ENCODE measurements around the gene KLHL7.

DNA sequence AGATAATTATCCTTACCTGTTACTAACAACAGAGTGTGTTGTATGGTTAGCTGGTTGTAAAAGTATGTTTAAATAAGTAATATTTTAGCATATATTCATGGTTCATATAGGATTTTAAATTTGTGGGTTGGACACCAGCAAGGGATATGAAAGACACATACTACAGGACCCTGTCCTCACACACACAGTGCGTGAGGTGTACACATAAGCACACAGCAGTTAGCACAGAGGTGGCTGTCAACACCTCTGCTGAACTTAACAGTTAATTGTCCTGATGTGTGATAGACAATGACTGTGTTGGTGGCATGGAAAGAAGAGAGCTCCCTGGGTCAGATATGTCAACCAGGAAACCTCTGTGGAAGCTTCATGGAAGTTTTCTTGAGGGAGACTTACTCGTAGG, 53.0 kb downstream of the KLHL7 start:
- TF ChIP-seq POLR2A (IDR thresholded peaks at IDR 0.05; ENCODE audit: low read depth, low read length), result no peak
- TF ChIP-seq POLR2AphosphoS5 (IDR thresholded peaks at IDR 0.05; ENCODE audit: low read depth, low read length), result no peak
- no peak for TF ChIP-seq TAF1 (IDR thresholded peaks at IDR 0.05; ENCODE audit: borderline replicate concordance, low read depth, low read length)
